Measurements from ENCODE around the gene FYCO1.

Gene FYCO1

GRCh38 chr3:45880725-45881077, 114.9 kb downstream of the FYCO1 start:
- DNase-seq = no peak

GRCh38 chr3:45878124-45878523, 117.5 kb downstream of the FYCO1 start:
- no peak for DNase-seq

GRCh38 chr3:45874677-45875346, 120.8 kb downstream of the FYCO1 start:
- DNase-seq = no peak

DNA sequence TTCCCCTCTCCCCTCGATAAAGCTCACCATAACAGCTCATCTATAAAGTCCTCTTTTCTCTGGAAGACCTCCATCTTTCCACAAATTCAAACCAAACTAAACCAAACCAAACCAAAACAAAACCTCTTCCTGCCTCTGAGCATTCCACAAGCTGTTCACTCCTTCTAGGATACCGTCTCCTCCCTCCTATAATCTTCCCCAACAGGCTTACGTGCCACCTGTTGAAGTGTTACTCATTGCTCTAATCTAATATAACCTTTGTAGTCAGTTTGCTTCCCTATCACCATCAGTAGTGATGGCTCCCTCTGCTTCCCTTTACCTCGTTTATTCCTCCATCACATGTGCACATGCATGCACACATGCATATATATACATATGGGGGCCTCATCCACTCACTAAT, 122.0 kb downstream of the FYCO1 start:
- no peak for DNase-seq

DNA sequence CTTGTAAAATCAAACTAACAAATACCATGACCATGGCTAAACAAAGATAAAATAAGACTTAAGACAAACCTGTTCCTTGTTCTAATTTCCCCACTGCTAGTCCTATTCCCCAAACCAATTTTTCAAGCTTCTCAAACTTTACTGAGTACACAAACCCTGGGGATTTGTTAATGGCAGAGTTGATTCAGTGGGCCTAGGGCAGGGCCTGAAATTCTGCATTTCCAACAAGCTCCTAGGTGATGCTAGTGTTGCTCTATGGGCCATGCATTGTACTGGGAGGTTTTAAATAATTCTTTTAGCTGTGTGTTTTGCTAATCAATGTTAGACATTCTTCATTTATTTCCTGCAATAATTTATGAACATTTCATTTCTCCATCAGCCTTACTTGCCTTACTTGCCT, 122.6 kb downstream of the FYCO1 start:
- DNase-seq = no peak

- DNase-seq = no peak
Observed at GRCh38 chr3:45872569-45872968, 123.1 kb downstream of the FYCO1 start.

GRCh38 chr3:45871780-45872179, 123.8 kb downstream of the FYCO1 start:
- DNase-seq = no peak

- DNase-seq = no peak
Observed at GRCh38 chr3:45870099-45870498, 125.5 kb downstream of the FYCO1 start.

GRCh38 chr3:45869638-45870037, 126.0 kb downstream of the FYCO1 start:
- no peak for DNase-seq

- no peak for DNase-seq
Observed at GRCh38 chr3:45868650-45869049, 127.0 kb downstream of the FYCO1 start.

DNA sequence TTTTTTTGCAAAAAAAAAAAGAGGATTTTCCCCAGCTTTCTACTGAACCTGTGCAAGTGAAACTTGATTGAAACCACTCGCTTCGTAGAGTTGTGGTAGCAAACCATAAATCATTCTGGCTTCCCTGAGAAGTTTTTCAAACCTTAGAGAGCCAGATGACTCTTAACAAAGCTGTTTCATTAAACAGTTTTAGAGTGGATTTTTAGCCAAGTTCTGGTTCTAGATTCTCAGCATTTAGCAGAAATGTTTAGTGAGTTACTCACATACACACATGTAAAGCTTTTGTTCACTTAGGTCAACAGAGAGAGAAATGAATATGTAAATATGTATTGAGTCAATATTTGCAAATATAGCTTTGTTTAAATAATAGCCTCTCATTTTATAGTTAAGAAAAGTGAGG, 127.4 kb downstream of the FYCO1 start:
- DNase-seq = no peak

Measured in amniotic stem cell (primary cell).